Muscle of leg (tissue), 11 donors: Measurements from ENCODE around the gene CGB3. TPM values are rescaled to one million over a fixed set of nuclear protein-coding genes. Genes with fewer than 3 reads are reported as not detected.

Source experiments
- DNase-seq: peaks from one replicate; pipeline ENCODE4 v3.0.0; 2013
- H3K27ac ChIP-seq: one replicate; pipeline ENCODE4 v1.5.1; 2013; ENCODE audit warnings: mild to moderate bottlenecking, low read length, control low read depth
- H3K27me3 ChIP-seq: one replicate; pipeline ENCODE4 v1.6.1; 2013; ENCODE audit warnings: low read length; ENCODE audit not compliant: control insufficient read depth, insufficient read depth
- H3K36me3 ChIP-seq: one replicate; pipeline ENCODE4 v1.6.1; 2013; ENCODE audit warnings: low read length; ENCODE audit not compliant: control insufficient read depth, insufficient read depth
- H3K4me1 ChIP-seq: one replicate; pipeline ENCODE4 v1.6.1; 2013; ENCODE audit warnings: low read length; ENCODE audit not compliant: control insufficient read depth, insufficient read depth
- H3K4me3 ChIP-seq: one replicate; pipeline ENCODE4 v1.5.1; 2013; ENCODE audit warnings: low read length, control low read depth
- H3K9me3 ChIP-seq: replicated peaks from 2 replicates; pipeline ENCODE4 v1.6.1; 2013; ENCODE audit warnings: low read depth, low read length; ENCODE audit not compliant: control insufficient read depth
- WGBS: methylation state at CpG from one replicate; pipeline ENCODE4 v1.1.5; 2013; ENCODE audit warnings: missing lambda C conversion rate; ENCODE audit not compliant: insufficient coverage; 5-methylcytosine and 5-hydroxymethylcytosine counted together
- polyA plus RNA-seq, 8 donors: library from polyadenylated mRNA; unstranded; fragments of 120-200 nt; gene quantifications; one replicate each; pipeline versions ENCODE4 v1.2.1 to v1.2.3, GENCODE V29; 2013; ENCODE audit warnings: inconsistent platforms in 1 of 8, low replicate concordance in 1 of 8; ENCODE audit not compliant: insufficient read length in 8 of 8, insufficient read depth in 1 of 8
- total RNA-seq: library from RNA; stranded (reverse); fragments of 120-200 nt; gene quantifications from one replicate; pipeline ENCODE4 v1.2.4, GENCODE V29; 2013

Gene CGB3
- total and polyA plus RNA-seq, 9 donors: 0.22 to 0.60 (median 0.57) TPM; not detected in 6

DNA sequence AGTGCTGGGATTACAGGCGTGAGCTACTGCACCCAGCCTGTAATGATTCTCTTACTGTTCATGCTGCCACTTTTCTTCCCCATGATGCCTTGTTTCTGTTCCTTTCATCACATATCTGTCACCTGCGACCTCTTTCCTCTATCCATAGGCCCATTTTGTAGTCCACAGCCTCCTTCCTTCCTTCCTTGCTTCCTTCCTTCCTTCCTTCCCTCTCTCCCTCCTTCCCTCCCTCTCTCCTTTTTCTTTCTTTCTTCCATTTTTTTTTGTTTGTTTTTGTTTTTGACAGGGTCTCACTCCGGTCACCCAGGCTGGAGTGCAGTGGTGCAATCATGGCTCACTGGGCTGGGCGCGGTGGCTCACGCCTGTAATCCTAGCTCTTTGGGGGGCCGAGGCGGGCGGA is 35.3 kb downstream of the CGB3 start:
- WGBS: 88% methylated on average over 8 of the region's 9 CpGs
- H3K4me1 ChIP-seq: peaks cover 42% of the 10 kb centered on the region
- H3K9me3 ChIP-seq: no peaks in the 10 kb centered on the region
- H3K36me3 ChIP-seq: peaks cover 59% of the 10 kb centered on the region
- peak overlapping the region; percentile 98 for H3K27ac ChIP-seq
- no peaks in the 10 kb centered on the region for H3K27me3 ChIP-seq
- H3K4me3 ChIP-seq: no peak overlapping the region
- DNase-seq: no peak

DNA sequence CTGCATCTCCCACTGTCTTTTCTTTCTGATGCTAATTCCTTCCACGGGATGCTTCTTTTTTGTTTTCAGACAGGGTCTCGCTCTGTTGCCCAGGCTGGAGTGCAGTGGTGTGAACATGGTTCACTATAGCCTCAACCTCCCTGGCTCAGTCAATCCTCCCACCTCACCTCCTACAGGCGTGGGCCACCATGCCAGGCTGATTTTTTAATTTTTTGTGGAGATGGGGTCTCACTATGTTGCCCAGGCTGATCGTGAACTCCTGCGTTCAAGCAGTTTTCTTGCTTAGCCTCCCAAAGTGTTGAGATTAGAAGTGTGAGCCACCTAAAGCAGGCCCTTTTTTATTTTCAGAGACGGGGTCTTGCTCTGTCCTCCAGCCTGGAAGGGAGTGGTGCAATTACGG is 35.8 kb downstream of the CGB3 start:
- DNase-seq: no peak
- Histone ChIP-seq H3K4me3 (no peak overlapping the region), H3K27ac (no peak overlapping the region), H3K36me3 (peaks cover 65% of the 10 kb centered on the region), H3K9me3 (no peaks in the 10 kb centered on the region), H3K27me3 (no peaks in the 10 kb centered on the region), H3K4me1 (peaks cover 42% of the 10 kb centered on the region)
- WGBS: 96% methylated on average over 4 of the region's 7 CpGs

DNA sequence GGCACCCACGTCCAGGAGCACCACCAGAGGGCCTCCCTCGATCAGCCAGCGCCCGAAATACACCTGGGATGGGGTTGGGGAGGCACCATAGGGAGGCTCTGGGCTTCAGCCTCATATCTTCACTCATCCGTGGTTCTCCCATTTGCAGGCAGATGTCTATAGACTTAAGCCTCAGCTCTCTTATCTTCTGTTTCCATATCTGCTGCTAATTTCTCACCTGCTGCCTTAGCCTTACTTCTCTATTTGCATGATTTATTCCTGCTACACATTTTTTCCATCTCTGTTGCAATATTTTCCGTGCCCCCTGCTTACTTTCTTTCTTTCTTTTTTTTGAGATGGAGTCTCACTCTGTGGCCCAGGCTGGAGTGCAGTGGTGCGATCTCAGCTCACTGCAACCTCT is 36.8 kb downstream of the CGB3 start:
- Histone ChIP-seq H3K4me1 (peaks cover 37% of the 10 kb centered on the region), H3K9me3 (no peaks in the 10 kb centered on the region), H3K27me3 (no peaks in the 10 kb centered on the region), H3K27ac (no peak overlapping the region), H3K36me3 (peaks cover 74% of the 10 kb centered on the region), H3K4me3 (no peak overlapping the region)
- no peak for DNase-seq
- 81% methylated on average over 5 of the region's 7 CpGs for WGBS

DNA sequence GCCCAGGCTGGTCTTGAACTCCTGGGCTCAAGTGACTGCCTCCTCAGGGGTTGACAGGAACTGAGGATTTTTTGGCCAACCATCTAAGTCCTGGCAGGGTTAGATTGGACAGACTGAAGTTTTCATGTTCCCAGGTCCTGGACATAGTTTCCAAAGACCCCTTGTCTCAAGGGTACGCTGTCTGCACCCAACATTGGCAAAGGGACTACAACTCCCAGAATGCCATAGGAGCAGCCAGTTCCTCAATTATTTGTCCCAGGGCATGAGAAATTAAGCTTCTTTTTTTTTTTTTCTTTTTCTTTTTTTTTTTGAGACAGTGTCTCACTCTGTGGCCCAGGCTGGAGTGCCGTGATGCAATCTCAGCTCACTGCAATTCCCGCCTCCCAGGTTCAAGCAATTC is 37.9 kb downstream of the CGB3 start:
- no peak for DNase-seq
- 92% methylated on average over 1 of the region's 3 CpGs for WGBS
- H3K27ac ChIP-seq: no peak overlapping the region
- no peak overlapping the region for H3K4me3 ChIP-seq
- H3K36me3 ChIP-seq: peaks cover 84% of the 10 kb centered on the region
- H3K4me1 ChIP-seq: peaks cover 26% of the 10 kb centered on the region
- H3K27me3 ChIP-seq: no peaks in the 10 kb centered on the region
- no peaks in the 10 kb centered on the region for H3K9me3 ChIP-seq

DNA sequence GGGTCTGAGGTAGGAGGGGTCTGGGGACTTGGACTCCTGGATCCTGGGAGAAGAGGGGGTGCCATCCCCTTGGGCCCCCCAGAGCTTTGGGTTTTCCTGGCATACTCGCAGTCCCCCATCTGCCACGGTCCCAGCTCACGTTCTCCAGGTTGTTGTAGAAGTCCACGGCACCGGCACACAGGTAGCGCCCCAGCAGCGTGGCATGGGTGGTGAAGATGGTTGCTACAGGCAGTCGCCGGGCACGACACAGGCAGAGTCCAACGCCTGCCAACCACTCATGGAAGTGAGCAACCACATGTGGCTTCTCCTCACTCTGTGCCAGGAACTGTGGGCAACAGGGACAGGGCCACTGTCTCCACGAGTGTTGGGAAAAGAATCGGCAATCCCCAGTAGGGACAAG is 38.4 kb downstream of the CGB3 start:
- Histone ChIP-seq H3K4me1 (peaks cover 21% of the 10 kb centered on the region), H3K36me3 (peaks cover 81% of the 10 kb centered on the region), H3K9me3 (no peaks in the 10 kb centered on the region), H3K27me3 (no peaks in the 10 kb centered on the region), H3K27ac (no peak overlapping the region), H3K4me3 (no peak overlapping the region)
- DNase-seq: no peak
- 96% methylated on average over 13 of the region's 13 CpGs for WGBS

DNA sequence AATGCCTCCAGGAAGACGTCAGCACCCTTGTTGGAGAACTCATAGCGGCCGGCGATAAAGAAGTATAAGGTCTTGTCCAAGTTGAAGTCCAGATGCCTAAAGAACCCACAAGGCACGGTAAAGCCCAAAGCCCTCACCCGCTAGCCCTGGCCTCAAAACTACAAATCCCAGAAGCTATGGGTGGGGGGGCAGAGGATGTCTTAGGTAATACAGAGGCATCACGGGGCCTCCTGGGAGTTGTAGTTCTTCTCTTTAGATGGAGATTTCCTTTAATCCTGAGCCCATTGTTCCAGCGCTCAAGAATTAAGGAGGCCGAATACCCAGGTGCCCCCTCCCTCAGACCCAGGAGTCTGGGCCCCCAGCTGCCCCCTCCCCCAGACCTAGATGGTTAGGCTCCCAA is 41.9 kb downstream of the CGB3 start:
- Histone ChIP-seq H3K36me3 (peaks cover 72% of the 10 kb centered on the region), H3K9me3 (no peaks in the 10 kb centered on the region), H3K27ac (no peak overlapping the region), H3K4me1 (peaks cover 17% of the 10 kb centered on the region), H3K27me3 (no peaks in the 10 kb centered on the region), H3K4me3 (no peak overlapping the region)
- WGBS: 80% methylated on average over 1 of the region's 9 CpGs
- DNase-seq: no peak

DNA sequence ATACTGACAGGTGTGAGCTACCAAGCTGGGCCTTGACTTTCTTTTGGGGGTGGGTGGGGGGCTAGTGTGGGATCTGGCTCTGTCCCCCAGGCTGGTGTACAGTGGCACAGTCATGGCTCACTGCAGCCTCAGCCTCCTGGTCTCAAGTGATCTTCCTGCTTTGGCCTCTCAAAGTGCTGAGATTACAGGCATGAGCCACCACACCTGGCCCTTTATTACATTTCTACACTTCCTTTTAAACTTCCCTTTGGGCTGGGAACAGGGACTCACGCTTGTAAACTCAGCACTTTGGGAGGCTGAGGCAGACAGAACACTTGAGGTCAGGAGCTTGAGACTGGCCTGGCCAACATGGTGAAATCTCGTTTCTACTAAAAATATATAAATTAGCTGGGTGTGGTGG is 47.1 kb downstream of the CGB3 start:
- no peak overlapping the region for H3K27ac ChIP-seq
- 80% methylated on average over 1 of the region's 2 CpGs for WGBS
- DNase-seq: no peak

DNA sequence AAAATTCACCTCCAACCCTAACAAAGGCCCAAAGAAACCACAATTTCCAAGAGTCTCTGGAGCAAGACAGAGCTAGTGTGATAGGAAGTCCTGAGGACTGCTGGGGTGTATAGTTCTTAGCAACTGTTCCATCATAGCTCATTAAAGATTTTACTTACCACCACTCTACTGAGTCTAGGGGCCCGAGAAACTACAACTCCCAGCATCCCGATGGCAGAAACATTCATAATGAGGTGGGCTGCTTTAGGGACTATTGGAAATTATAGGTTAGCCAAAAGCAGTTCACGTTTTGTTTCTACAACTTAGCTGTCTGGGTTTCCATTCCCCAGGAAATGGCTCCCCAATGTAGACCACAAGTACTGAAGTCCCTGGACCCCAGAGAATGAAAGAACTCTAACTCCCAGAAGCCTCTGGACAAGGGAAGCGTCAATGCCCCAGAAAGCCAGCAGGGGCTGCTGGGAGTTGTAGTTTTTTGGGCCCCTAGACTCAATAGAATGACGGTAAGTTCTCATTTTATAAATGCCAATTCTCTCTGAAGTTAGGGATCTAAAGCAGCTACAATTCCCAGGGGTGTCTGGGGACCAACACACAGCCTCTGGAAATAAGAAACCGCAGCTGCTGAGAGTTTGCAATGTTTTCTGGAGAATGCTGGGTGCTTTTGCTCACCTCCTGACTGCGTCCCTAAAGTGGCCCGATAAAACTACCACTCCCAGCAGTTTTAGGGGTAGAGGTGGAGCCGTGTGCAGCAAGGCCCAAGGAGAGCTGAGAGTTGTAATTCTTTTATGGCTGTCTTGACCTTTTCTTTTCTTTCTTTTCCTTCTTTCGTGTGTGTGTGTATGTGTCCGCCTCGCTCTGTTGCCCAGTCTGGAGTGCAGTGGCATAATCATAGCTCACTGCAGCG is 47.9 kb downstream of the CGB3 start:
- Histone ChIP-seq H3K9me3 (no peaks in the 10 kb centered on the region), H3K4me1 (peaks cover 17% of the 10 kb centered on the region), H3K4me3 (no peak overlapping the region), H3K27ac (no peak overlapping the region), H3K36me3 (peaks cover 61% of the 10 kb centered on the region), H3K27me3 (no peaks in the 10 kb centered on the region)
- 91% methylated on average over 4 of the region's 13 CpGs for WGBS
- peak; percentile 66 for DNase-seq

More for the DNA sequence above, 47.1 kb downstream of the CGB3 start:
- no peak overlapping the region for H3K4me3 ChIP-seq
- H3K9me3 ChIP-seq: no peaks in the 10 kb centered on the region
- no peaks in the 10 kb centered on the region for H3K27me3 ChIP-seq
- H3K36me3 ChIP-seq: peaks cover 62% of the 10 kb centered on the region
- H3K4me1 ChIP-seq: peaks cover 17% of the 10 kb centered on the region

Other genes with a start within 250 kb of the CGB3 start
- gene BCAT2, start 213.3 kb downstream of the CGB3 start, total RNA-seq: 18.8 TPM
- gene BCAT2, start 213.3 kb downstream of the CGB3 start, polyA plus RNA-seq: 10 to 100 TPM; 21.2 to 32.7 (median 24.6) TPM
- 2.7 TPM for gene HSD17B14, start 187.8 kb downstream of the CGB3 start, total RNA-seq
- gene HSD17B14, start 187.8 kb downstream of the CGB3 start, polyA plus RNA-seq: 1 to 10 TPM; 1.9 to 8.3 (median 4.3) TPM
- gene PLEKHA4, start 155.7 kb downstream of the CGB3 start, total RNA-seq: 18.7 TPM
- 10 to 100 TPM; 34.9 to 59.0 (median 38.4) TPM for gene PLEKHA4, start 155.7 kb downstream of the CGB3 start, polyA plus RNA-seq
- gene PPP1R15A, start 151.9 kb downstream of the CGB3 start, total RNA-seq: 32.2 TPM
- gene PPP1R15A, start 151.9 kb downstream of the CGB3 start, polyA plus RNA-seq: 10 to 100 TPM; 49.0 to 84.7 (median 57.3) TPM
- gene TULP2, start 125.6 kb downstream of the CGB3 start, total RNA-seq: 0.09 TPM
- under 1 TPM in 7 of 8 donors, not detected in 1; 0.13 to 0.88 (median 0.46) TPM for gene TULP2, start 125.6 kb downstream of the CGB3 start, polyA plus RNA-seq
- gene NUCB1, start 124.0 kb downstream of the CGB3 start, total RNA-seq: 97.3 TPM
- 100 to 1,000 TPM; 141 to 216 (median 175) TPM for gene NUCB1, start 124.0 kb downstream of the CGB3 start, polyA plus RNA-seq
- 0.31 TPM for gene DHDH, start 90.6 kb downstream of the CGB3 start, total RNA-seq
- 1 to 10 TPM in 1 of 8 donors, under 1 TPM in 7; 0.20 to 1.9 (median 0.42) TPM for gene DHDH, start 90.6 kb downstream of the CGB3 start, polyA plus RNA-seq
- gene BAX, start 69.5 kb downstream of the CGB3 start, total RNA-seq: 27.1 TPM
- gene BAX, start 69.5 kb downstream of the CGB3 start, polyA plus RNA-seq: 10 to 100 TPM; 33.9 to 52.4 (median 44.7) TPM
- gene FTL, start 59.0 kb downstream of the CGB3 start, total RNA-seq: 786 TPM
- 100 to 1,000 TPM; 576 to 914 (median 741) TPM for gene FTL, start 59.0 kb downstream of the CGB3 start, polyA plus RNA-seq
- 43.8 TPM for gene GYS1, start 31.0 kb downstream of the CGB3 start, total RNA-seq
- 10 to 100 TPM; 47.3 to 87.3 (median 65.3) TPM for gene GYS1, start 31.0 kb downstream of the CGB3 start, polyA plus RNA-seq
- 63.8 TPM for gene RUVBL2, start 30.4 kb downstream of the CGB3 start, total RNA-seq
- 10 to 100 TPM; 55.3 to 72.5 (median 66.9) TPM for gene RUVBL2, start 30.4 kb downstream of the CGB3 start, polyA plus RNA-seq
- not detected for gene LHB, start 7.2 kb downstream of the CGB3 start, total RNA-seq
- not detected for gene LHB, start 7.2 kb downstream of the CGB3 start, polyA plus RNA-seq
- gene CGB2, start 7.6 kb upstream of the CGB3 start, total RNA-seq: not detected
- under 1 TPM in 1 of 8 donors, not detected in 7; 0.27 TPM for gene CGB2, start 7.6 kb upstream of the CGB3 start, polyA plus RNA-seq
- not detected for gene CGB1, start 12.6 kb upstream of the CGB3 start, total RNA-seq
- not detected for gene CGB1, start 12.6 kb upstream of the CGB3 start, polyA plus RNA-seq
- gene CGB5, start 19.5 kb upstream of the CGB3 start, total RNA-seq: 0.40 TPM
- gene CGB5, start 19.5 kb upstream of the CGB3 start, polyA plus RNA-seq: 1 to 10 TPM in 1 of 8 donors, under 1 TPM in 2, not detected in 5; 0.23 to 1.4 (median 0.63) TPM
- gene CGB8, start 24.8 kb upstream of the CGB3 start, total RNA-seq: 0.31 TPM
- under 1 TPM in 4 of 8 donors, not detected in 4; 0.20 to 0.58 (median 0.25) TPM for gene CGB8, start 24.8 kb upstream of the CGB3 start, polyA plus RNA-seq
- 0.53 TPM for gene CGB7, start 33.4 kb upstream of the CGB3 start, total RNA-seq
- 1 to 10 TPM in 4 of 8 donors, under 1 TPM in 4; 0.34 to 1.4 (median 0.87) TPM for gene CGB7, start 33.4 kb upstream of the CGB3 start, polyA plus RNA-seq
- 1.6 TPM for gene NTF4, start 40.5 kb upstream of the CGB3 start, total RNA-seq
- gene NTF4, start 40.5 kb upstream of the CGB3 start, polyA plus RNA-seq: 1 to 10 TPM; 2.5 to 5.2 (median 3.6) TPM
- 2.8 TPM for gene KCNA7, start 48.4 kb upstream of the CGB3 start, total RNA-seq
- 1 to 10 TPM; 4.4 to 8.1 (median 6.4) TPM for gene KCNA7, start 48.4 kb upstream of the CGB3 start, polyA plus RNA-seq
- 157 TPM for gene SNRNP70, start 61.1 kb upstream of the CGB3 start, total RNA-seq
- gene SNRNP70, start 61.1 kb upstream of the CGB3 start, polyA plus RNA-seq: 100 to 1,000 TPM; 173 to 276 (median 221) TPM
- 11.6 TPM for gene LIN7B, start 90.0 kb upstream of the CGB3 start, total RNA-seq
- 10 to 100 TPM in 6 of 8 donors, 1 to 10 TPM in 2; 9.6 to 14.4 (median 11.2) TPM for gene LIN7B, start 90.0 kb upstream of the CGB3 start, polyA plus RNA-seq
- 0.35 TPM for gene C19orf73, start 94.8 kb upstream of the CGB3 start, total RNA-seq
- 1 to 10 TPM in 2 of 8 donors, under 1 TPM in 6; 0.33 to 1.2 (median 0.72) TPM for gene C19orf73, start 94.8 kb upstream of the CGB3 start, polyA plus RNA-seq
- gene PPFIA3, start 95.2 kb upstream of the CGB3 start, total RNA-seq: 5.5 TPM
- gene PPFIA3, start 95.2 kb upstream of the CGB3 start, polyA plus RNA-seq: 10 to 100 TPM in 1 of 8 donors, 1 to 10 TPM in 7; 7.2 to 11.1 (median 8.3) TPM
- gene HRC, start 131.1 kb upstream of the CGB3 start, total RNA-seq: 105 TPM
- gene HRC, start 131.1 kb upstream of the CGB3 start, polyA plus RNA-seq: 100 to 1,000 TPM; 106 to 172 (median 135) TPM
- gene TRPM4, start 133.5 kb upstream of the CGB3 start, total RNA-seq: 13.1 TPM
- 10 to 100 TPM; 24.0 to 52.5 (median 36.4) TPM for gene TRPM4, start 133.5 kb upstream of the CGB3 start, polyA plus RNA-seq